Stomach (tissue), 4 donors: ENCODE measurements around the gene DTNBP1.

Experiments used
- CTCF ChIP-seq, 7 experiments: fragments of 450-650 bp in 4 of 7; fragments of 200-600 bp in 3 of 7; sonication (generic) in 3 of 7; IDR thresholded peaks; one replicate each; pipeline ENCODE4 v1.5.1; 2016 to 2019; ENCODE audit warnings: antibody characterized with exemption in 7 of 7, control low read depth in 2 of 7, mild to moderate bottlenecking in 1 of 7
- EP300 ChIP-seq: sonication (generic); formaldehyde crosslinking; IDR thresholded peaks from one replicate; pipeline ENCODE4 v1.6.1; 2017; ENCODE audit warnings: antibody characterized with exemption
- POLR2A ChIP-seq, 4 donors: fragments of 450-650 bp; IDR thresholded peaks; one replicate each; pipeline ENCODE4 v1.6.1; 2016; ENCODE audit warnings: antibody characterized with exemption in 4 of 4, control low read depth in 2 of 4, mild to moderate bottlenecking in 1 of 4, moderate library complexity in 1 of 4
- POLR2AphosphoS5 ChIP-seq, 3 donors: sonication (generic); formaldehyde crosslinking; IDR thresholded peaks; one replicate each; pipeline ENCODE4 v1.6.1; 2016; ENCODE audit warnings: antibody characterized with exemption in 3 of 3

GRCh38 chr6:15672818-15673217 lies 10.0 kb upstream of the DTNBP1 start:
- TF ChIP-seq CTCF (IDR thresholded peaks at IDR 0.05) (no peak), POLR2A (IDR thresholded peaks at IDR 0.05) (no peak), EP300 (no peak), POLR2AphosphoS5 (IDR thresholded peaks at IDR 0.05) (no peak)
